ENCODE data around the gene PAFAH2. TPM values are rescaled to one million over a fixed set of nuclear protein-coding genes. Genes with fewer than 3 reads are reported as not detected.

Gene PAFAH2
- total and polyA plus RNA-seq, 2 of the 13 experiments (the other 11 are each of a cell fraction or from before 2014, with no cell fraction given), result 6.9 to 9.4 TPM

DNA sequence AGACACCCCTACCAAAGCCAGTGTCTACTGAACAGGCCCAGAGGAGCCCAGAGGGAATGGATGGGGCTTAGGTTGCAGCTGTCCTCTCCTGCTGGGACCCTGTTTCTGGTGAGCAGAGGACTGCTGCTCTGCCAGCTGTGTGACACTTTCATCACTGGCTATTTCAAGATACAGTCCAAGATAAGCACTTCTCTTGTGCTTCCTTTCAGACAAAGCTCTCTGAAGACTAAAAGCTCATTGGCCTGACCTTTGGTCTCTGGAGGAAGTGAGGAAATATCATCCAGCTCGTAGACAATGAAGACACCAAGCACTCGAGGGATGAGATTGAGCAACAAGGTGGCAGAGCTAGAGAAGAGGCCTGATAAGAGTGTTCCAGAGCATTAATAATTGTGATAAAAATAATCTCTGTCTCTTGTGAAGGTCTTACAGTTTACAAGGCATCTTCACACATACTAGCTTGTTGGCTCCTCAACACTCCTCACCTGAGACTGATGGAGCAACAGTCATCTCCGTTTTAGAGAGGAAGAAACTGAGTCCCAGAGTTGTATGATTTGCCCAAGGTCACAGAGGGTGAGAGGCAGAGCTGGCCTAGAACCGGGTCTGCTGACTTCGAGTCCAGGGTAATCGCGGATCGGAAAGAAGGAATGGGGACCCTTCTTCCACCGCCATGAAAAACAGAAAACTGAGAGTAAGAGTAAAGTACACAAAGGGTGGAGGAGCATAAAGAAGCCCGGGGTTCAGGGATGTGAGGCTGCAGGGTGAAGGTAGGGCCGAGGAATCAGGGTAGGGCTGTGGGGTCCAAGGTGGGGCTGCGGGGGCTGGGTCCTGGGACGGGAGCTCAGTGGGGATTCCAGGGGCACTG is 666 bp downstream of the PAFAH2 start (continued):
- TF ChIP-seq ELF1 (CRISPR knock-in tag; IDR thresholded peaks at IDR 0.05) (no peak), ZNF619 (CRISPR knock-in tag; IDR thresholded peaks at IDR 0.05) (no peak), CAMTA2 (CRISPR knock-in tag; IDR thresholded peaks at IDR 0.05; ENCODE audit: borderline replicate concordance) (no peak), ZNF639 (CRISPR knock-in tag; conservative IDR thresholded peaks at IDR 0.05) (peak; percentile 61; the same call in 1 of the 2 replicates), ZNF446 (CRISPR knock-in tag; IDR thresholded peaks at IDR 0.05) (no peak), NFIB (CRISPR knock-in tag; IDR thresholded peaks at IDR 0.05; ENCODE audit: borderline replicate concordance) (no peak), ZNF589 (CRISPR knock-in tag; conservative IDR thresholded peaks at IDR 0.05) (no peak; the same call in 1 of the 2 replicates), ZNF230 (CRISPR knock-in tag; IDR thresholded peaks at IDR 0.05) (no peak), KLF16 (CRISPR knock-in tag; IDR thresholded peaks at IDR 0.05) (0 out of 4 replicates have a peak, but pooled peaks of 1 of the 2 experiments have one; percentile 41), ZBTB21 (CRISPR knock-in tag; IDR thresholded peaks at IDR 0.05) (no peak), ZNF292 (CRISPR knock-in tag; IDR thresholded peaks at IDR 0.05; ENCODE audit: borderline replicate concordance, low read depth) (no peak), SOX6 (IDR thresholded peaks at IDR 0.05) (no peak), SOX6 (CRISPR knock-in tag; IDR thresholded peaks at IDR 0.05) (peak; percentile 95), ZNF383 (CRISPR knock-in tag; IDR thresholded peaks at IDR 0.05; ENCODE audit: borderline replicate concordance) (no peak), ZFP36L1 (CRISPR knock-in tag; IDR thresholded peaks at IDR 0.05) (0 out of 2 replicates have a peak, but pooled peaks have one; percentile 52), SRSF4 (IDR thresholded peaks at IDR 0.05; ENCODE audit: low read depth, low read length, poor library complexity, severe bottlenecking) (no peak), ZNF576 (CRISPR knock-in tag; IDR thresholded peaks at IDR 0.05) (no peak), ZNF205 (CRISPR knock-in tag; IDR thresholded peaks at IDR 0.05) (0 out of 2 replicates have a peak, but pooled peaks have one; percentile 31), ZBTB8A (CRISPR knock-in tag; IDR thresholded peaks at IDR 0.05; ENCODE audit: borderline replicate concordance, low read depth) (no peak), EEA1 (CRISPR knock-in tag; IDR thresholded peaks at IDR 0.05; ENCODE audit: borderline replicate concordance) (no peak), SP5 (CRISPR knock-in tag; IDR thresholded peaks at IDR 0.05; ENCODE audit: borderline replicate concordance, low read depth) (no peak), RFX5 (IDR thresholded peaks at IDR 0.05; ENCODE audit: low read depth, low read length) (no peak), GPN1 (CRISPR knock-in tag; IDR thresholded peaks at IDR 0.05; ENCODE audit: borderline replicate concordance) (no peak), ZNF564 (CRISPR knock-in tag; IDR thresholded peaks at IDR 0.05) (0 out of 2 replicates have a peak, but pooled peaks have one; percentile 4), ZBTB7A (CRISPR knock-in tag; IDR thresholded peaks at IDR 0.05) (no peak)
- TF ChIP-seq, protein P1, sequence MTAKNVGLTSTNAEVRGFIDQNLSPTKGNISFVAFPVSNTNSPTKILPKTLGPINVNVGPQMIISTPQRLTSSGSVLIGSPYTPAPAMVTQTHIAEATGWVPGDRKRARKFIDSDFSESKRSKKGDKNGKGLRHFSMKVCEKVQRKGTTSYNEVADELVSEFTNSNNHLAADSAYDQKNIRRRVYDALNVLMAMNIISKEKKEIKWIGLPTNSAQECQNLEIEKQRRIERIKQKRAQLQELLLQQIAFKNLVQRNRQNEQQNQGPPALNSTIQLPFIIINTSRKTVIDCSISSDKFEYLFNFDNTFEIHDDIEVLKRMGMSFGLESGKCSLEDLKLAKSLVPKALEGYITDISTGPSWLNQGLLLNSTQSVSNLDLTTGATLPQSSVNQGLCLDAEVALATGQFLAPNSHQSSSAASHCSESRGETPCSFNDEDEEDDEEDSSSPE (CRISPR knock-in tag; IDR thresholded peaks at IDR 0.05), result no peak
- TF ChIP-seq, protein P2, sequence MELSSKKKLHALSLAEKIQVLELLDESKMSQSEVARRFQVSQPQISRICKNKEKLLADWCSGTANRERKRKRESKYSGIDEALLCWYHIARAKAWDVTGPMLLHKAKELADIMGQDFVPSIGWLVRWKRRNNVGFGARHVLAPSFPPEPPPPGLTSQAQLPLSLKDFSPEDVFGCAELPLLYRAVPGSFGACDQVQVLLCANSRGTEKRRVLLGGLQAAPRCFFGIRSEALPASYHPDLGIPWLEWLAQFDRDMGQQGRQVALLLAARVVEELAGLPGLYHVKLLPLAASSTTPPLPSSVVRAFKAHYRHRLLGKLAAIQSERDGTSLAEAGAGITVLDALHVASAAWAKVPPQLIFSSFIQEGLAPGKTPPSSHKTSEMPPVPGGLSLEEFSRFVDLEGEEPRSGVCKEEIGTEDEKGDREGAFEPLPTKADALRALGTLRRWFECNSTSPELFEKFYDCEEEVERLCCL (CRISPR knock-in tag; IDR thresholded peaks at IDR 0.05; ENCODE audit: borderline replicate concordance), result 0 out of 2 replicates have a peak, but pooled peaks have one; percentile 1
